ENCODE results near the gene PLOD2. TPM values are rescaled to one million over a fixed set of nuclear protein-coding genes. Genes with fewer than 3 reads are reported as not detected.

Gene PLOD2
- total RNA-seq, 2 experiments from 2014 or later = not detected

DNA sequence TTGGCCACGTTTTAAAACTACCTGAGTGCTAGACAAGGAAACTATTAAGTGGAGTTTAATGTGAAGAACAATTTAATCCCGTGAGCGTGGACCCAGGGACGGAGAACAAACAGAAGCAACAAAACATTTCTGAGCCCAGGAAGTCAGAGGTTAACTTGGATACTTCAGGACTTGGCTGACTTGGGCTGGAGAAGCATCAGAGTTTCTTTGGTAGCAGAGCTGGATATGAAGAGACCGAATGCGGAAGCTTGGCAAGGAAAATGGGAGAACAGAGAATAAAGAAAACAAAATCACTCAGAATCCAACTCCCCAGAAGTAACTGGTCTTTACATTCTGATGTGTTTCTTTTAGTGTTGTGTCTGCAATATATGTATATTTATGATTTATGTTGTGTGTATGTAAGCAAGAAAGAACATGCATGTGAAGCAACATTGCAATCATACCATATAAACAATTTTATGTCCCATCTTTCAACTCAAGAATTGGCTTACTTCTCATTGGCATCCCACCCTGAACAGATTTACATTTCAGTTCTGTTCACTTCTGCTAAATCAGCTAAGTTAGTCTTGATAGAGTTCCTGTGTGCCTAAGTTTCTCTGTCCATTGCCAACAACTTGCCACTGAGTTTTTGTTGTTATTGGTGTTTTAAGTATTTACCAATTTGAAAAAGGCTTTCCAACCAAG is 17.2 kb upstream of the PLOD2 start:
- no peaks in the 10 kb centered on the region for H3K4me1 ChIP-seq (ENCODE audit: insufficient read depth, low read length, poor library complexity, severe bottlenecking)
- ChIA-PET CTCF (ENCODE audit: unreplicated experiment) (no interaction called here), POLR2A (no interaction called here)
- TF ChIP-seq EZH2phosphoT487 (IDR thresholded peaks at IDR 0.05; ENCODE audit: borderline replicate concordance, low read depth, low read length) = no peak
- TF ChIP-seq, protein P1, sequence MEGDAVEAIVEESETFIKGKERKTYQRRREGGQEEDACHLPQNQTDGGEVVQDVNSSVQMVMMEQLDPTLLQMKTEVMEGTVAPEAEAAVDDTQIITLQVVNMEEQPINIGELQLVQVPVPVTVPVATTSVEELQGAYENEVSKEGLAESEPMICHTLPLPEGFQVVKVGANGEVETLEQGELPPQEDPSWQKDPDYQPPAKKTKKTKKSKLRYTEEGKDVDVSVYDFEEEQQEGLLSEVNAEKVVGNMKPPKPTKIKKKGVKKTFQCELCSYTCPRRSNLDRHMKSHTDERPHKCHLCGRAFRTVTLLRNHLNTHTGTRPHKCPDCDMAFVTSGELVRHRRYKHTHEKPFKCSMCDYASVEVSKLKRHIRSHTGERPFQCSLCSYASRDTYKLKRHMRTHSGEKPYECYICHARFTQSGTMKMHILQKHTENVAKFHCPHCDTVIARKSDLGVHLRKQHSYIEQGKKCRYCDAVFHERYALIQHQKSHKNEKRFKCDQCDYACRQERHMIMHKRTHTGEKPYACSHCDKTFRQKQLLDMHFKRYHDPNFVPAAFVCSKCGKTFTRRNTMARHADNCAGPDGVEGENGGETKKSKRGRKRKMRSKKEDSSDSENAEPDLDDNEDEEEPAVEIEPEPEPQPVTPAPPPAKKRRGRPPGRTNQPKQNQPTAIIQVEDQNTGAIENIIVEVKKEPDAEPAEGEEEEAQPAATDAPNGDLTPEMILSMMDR (conservative IDR thresholded peaks at IDR 0.05; ENCODE audit: low read length) = no peak
- no peaks in the 10 kb centered on the region for H3K9me2 ChIP-seq (ENCODE audit: insufficient read depth, low read length)
- no peak for DNase-seq (ENCODE audit: low spot score)
- H3K27ac ChIP-seq (ENCODE audit: low read depth, low read length, poor library complexity, severe bottlenecking) = no peak overlapping the region
- intact Hi-C loops (cut with micrococcal nuclease; ENCODE audit: unreplicated experiment) = no loop called here
- no peaks in the 10 kb centered on the region for H3K36me3 ChIP-seq (ENCODE audit: insufficient read depth, low read length)
- no peaks in the 10 kb centered on the region for H3K79me2 ChIP-seq (ENCODE audit: insufficient read depth, low read depth, low read length)
- H3K4me2 ChIP-seq (ENCODE audit: low read length) = no peak overlapping the region
- no peak overlapping the region for H3K4me3 ChIP-seq (ENCODE audit: low read depth, low read length, poor library complexity, severe bottlenecking)
- no peak overlapping the region for H2AFZ ChIP-seq (ENCODE audit: low read length)
- H4K20me1 ChIP-seq (ENCODE audit: insufficient read depth, low read length) = no peaks in the 10 kb centered on the region
- no peaks in the 10 kb centered on the region for H3K9me3 ChIP-seq (ENCODE audit: low read length)
- no TSS peak for BruUV-seq (replicated peaks)

DNA sequence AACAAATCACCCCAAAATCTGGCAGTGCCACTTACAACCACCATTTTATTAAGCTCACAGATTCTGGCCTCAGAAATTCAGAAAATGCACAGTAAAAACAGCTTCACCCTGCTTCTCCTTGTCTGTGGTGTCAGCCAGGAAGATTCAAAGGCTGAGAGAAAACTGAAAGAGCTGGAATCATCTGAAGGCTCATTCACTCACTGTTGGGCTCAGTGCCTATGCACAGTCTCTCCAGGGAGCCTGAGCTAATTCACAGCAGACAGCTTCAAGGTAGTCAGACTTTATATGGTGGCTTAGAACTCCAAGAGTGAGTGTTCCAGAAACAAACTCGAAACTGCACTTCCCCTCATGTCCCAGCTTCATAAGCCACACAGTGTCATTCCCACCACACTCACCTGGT is 16.5 kb upstream of the PLOD2 start:
- no peaks in the 10 kb centered on the region for H3K9me3 ChIP-seq (ENCODE audit: low read length)
- H3K4me3 ChIP-seq (ENCODE audit: low read depth, low read length, poor library complexity, severe bottlenecking) = no peak overlapping the region
- POLR2A ChIA-PET = no interaction called here

DNA sequence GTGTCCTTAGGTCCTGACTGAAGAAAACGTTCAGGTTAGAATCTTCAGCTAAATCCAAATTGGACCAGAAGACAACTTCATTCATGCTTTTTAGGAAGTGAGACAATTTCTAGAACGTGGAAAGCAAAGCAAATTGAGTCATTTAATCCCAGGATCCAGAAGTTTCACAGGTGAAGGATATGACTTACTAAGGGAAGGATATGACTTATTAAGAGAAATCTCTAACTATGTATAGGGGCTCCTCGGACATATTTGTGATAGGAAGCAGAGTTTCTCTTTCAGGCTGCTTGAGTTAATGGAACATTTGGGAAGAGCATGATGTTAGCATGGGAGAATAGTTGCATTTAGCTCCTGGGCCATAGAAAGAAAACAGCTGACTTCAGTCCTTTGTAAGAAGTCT is 16.1 kb upstream of the PLOD2 start:
- POLR2A ChIA-PET = interaction anchor here (1.0 kb wide), 2 partner anchors 8 to 58 kb away, joined by 3 read pairs; no protein-coding TSS in a partner anchor

More for the DNA sequence above, 16.5 kb upstream of the PLOD2 start:
- Histone ChIP-seq H3K4me1 (ENCODE audit: insufficient read depth, low read length, poor library complexity, severe bottlenecking) (no peaks in the 10 kb centered on the region), H3K36me3 (ENCODE audit: insufficient read depth, low read length) (no peaks in the 10 kb centered on the region), H3K4me2 (ENCODE audit: low read length) (no peak overlapping the region), H3K79me2 (ENCODE audit: insufficient read depth, low read depth, low read length) (no peaks in the 10 kb centered on the region), H2AFZ (ENCODE audit: low read length) (no peak overlapping the region), H3K27ac (ENCODE audit: low read depth, low read length, poor library complexity, severe bottlenecking) (no peak overlapping the region), H4K20me1 (ENCODE audit: insufficient read depth, low read length) (no peaks in the 10 kb centered on the region), H3K9me2 (ENCODE audit: insufficient read depth, low read length) (no peaks in the 10 kb centered on the region)
- no peak for DNase-seq (ENCODE audit: low spot score)
- CTCF ChIA-PET (ENCODE audit: unreplicated experiment) = no interaction called here
- no TSS peak for BruUV-seq (replicated peaks)
- TF ChIP-seq EZH2phosphoT487 (IDR thresholded peaks at IDR 0.05; ENCODE audit: borderline replicate concordance, low read depth, low read length) = no peak
- TF ChIP-seq, protein P1 (conservative IDR thresholded peaks at IDR 0.05; ENCODE audit: low read length) = no peak
- intact Hi-C loops (cut with micrococcal nuclease; ENCODE audit: unreplicated experiment) = no loop called here

More for the DNA sequence above, 16.1 kb upstream of the PLOD2 start:
- BruUV-seq (replicated peaks) = no TSS peak
- TF ChIP-seq EZH2phosphoT487 (IDR thresholded peaks at IDR 0.05; ENCODE audit: borderline replicate concordance, low read depth, low read length) = no peak
- TF ChIP-seq, protein P1 (conservative IDR thresholded peaks at IDR 0.05; ENCODE audit: low read length) = no peak
- H2AFZ ChIP-seq (ENCODE audit: low read length) = no peak overlapping the region
- no peaks in the 10 kb centered on the region for H3K9me3 ChIP-seq (ENCODE audit: low read length)
- no peaks in the 10 kb centered on the region for H3K36me3 ChIP-seq (ENCODE audit: insufficient read depth, low read length)
- no peaks in the 10 kb centered on the region for H3K4me1 ChIP-seq (ENCODE audit: insufficient read depth, low read length, poor library complexity, severe bottlenecking)
- no peak overlapping the region for H3K27ac ChIP-seq (ENCODE audit: low read depth, low read length, poor library complexity, severe bottlenecking)
- H3K9me2 ChIP-seq (ENCODE audit: insufficient read depth, low read length) = no peaks in the 10 kb centered on the region
- H3K4me2 ChIP-seq (ENCODE audit: low read length) = no peak overlapping the region
- CTCF ChIA-PET (ENCODE audit: unreplicated experiment) = no interaction called here
- H3K79me2 ChIP-seq (ENCODE audit: insufficient read depth, low read depth, low read length) = no peaks in the 10 kb centered on the region
- H3K4me3 ChIP-seq (ENCODE audit: low read depth, low read length, poor library complexity, severe bottlenecking) = no peak overlapping the region
- no peaks in the 10 kb centered on the region for H4K20me1 ChIP-seq (ENCODE audit: insufficient read depth, low read length)
- intact Hi-C loops (cut with micrococcal nuclease; ENCODE audit: unreplicated experiment) = no loop called here
- DNase-seq (ENCODE audit: low spot score) = no peak

Measured in OCI-LY7 (cell line).